ENCODE data around the gene PRM2.

- TF ChIP-seq, protein P1, sequence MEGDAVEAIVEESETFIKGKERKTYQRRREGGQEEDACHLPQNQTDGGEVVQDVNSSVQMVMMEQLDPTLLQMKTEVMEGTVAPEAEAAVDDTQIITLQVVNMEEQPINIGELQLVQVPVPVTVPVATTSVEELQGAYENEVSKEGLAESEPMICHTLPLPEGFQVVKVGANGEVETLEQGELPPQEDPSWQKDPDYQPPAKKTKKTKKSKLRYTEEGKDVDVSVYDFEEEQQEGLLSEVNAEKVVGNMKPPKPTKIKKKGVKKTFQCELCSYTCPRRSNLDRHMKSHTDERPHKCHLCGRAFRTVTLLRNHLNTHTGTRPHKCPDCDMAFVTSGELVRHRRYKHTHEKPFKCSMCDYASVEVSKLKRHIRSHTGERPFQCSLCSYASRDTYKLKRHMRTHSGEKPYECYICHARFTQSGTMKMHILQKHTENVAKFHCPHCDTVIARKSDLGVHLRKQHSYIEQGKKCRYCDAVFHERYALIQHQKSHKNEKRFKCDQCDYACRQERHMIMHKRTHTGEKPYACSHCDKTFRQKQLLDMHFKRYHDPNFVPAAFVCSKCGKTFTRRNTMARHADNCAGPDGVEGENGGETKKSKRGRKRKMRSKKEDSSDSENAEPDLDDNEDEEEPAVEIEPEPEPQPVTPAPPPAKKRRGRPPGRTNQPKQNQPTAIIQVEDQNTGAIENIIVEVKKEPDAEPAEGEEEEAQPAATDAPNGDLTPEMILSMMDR (IDR thresholded peaks at IDR 0.05; ENCODE audit: insufficient read depth, low read length): no peak
- no peak for TF ChIP-seq GABPA (IDR thresholded peaks at IDR 0.05; ENCODE audit: low read depth)
These were observed 26.8 kb downstream of the PRM2 start for GRCh38 chr16:11249233-11250061.

Data from HL-60 (cell line).